Measurements from ENCODE around the gene CHRM5.

Gene CHRM5

GRCh38 chr15:34078900-34079299 is 110.6 kb downstream of the CHRM5 start:
- no peak overlapping the region for H3K4me3 ChIP-seq (ENCODE audit: low read depth, low read length)
- no peak for DNase-seq (ENCODE audit: low read depth)
- no peak for TF ChIP-seq CTCF (IDR thresholded peaks at IDR 0.05; ENCODE audit: insufficient read depth, low read depth, low read length, missing control alignments)

GRCh38 chr15:34079904-34080303 is 111.6 kb downstream of the CHRM5 start:
- no peak for TF ChIP-seq CTCF (IDR thresholded peaks at IDR 0.05; ENCODE audit: insufficient read depth, low read depth, low read length, missing control alignments)
- no peak overlapping the region for H3K4me3 ChIP-seq (ENCODE audit: low read depth, low read length)
- no peak for DNase-seq (ENCODE audit: low read depth)

- DNase-seq (ENCODE audit: low read depth) = no peak
- TF ChIP-seq CTCF (IDR thresholded peaks at IDR 0.05; ENCODE audit: insufficient read depth, low read depth, low read length, missing control alignments) = no peak
- H3K4me3 ChIP-seq (ENCODE audit: low read depth, low read length) = no peak overlapping the region
Measured at GRCh38 chr15:34084086-34084485, 115.8 kb downstream of the CHRM5 start.

GRCh38 chr15:34085746-34086145 is 117.4 kb downstream of the CHRM5 start:
- no peak for DNase-seq (ENCODE audit: low read depth)
- TF ChIP-seq CTCF (IDR thresholded peaks at IDR 0.05; ENCODE audit: insufficient read depth, low read depth, low read length, missing control alignments) = no peak
- no peak overlapping the region for H3K4me3 ChIP-seq (ENCODE audit: low read depth, low read length)

GRCh38 chr15:34099914-34100313 is 131.6 kb downstream of the CHRM5 start:
- no peak for DNase-seq (ENCODE audit: low read depth)

GRCh38 chr15:34101366-34102174 is 133.3 kb downstream of the CHRM5 start, which contains the start of the genes EMC7 and PGBD4:
Gene EMC7, minus strand, starts transcription at chr15:34101862. Its CDS starts 23 bp downstream, at chr15:34101839.
Gene PGBD4, plus strand, starts transcription at chr15:34102083. Its CDS starts 449 bp downstream, at chr15:34102532.
- DNase-seq (ENCODE audit: low read depth) = peak; percentile 99
- TF ChIP-seq CTCF (IDR thresholded peaks at IDR 0.05; ENCODE audit: insufficient read depth, low read depth, low read length, missing control alignments) = no peak
- H3K4me3 ChIP-seq (ENCODE audit: low read depth, low read length) = peak within 1 kb of the TSS; percentile 95

More at GRCh38 chr15:34099914-34100313, 131.6 kb downstream of the CHRM5 start:
- peak overlapping the region; percentile 95; the same call in 1 of the 2 replicates for H3K4me3 ChIP-seq (ENCODE audit: low read depth, low read length)
- TF ChIP-seq CTCF (IDR thresholded peaks at IDR 0.05; ENCODE audit: insufficient read depth, low read depth, low read length, missing control alignments) = no peak

All from GM12865 (cell line).